ENCODE results near the gene TMEM204. TPM values are rescaled to one million over a fixed set of nuclear protein-coding genes. Genes with fewer than 3 reads are reported as not detected.
"Not testable (repeated sequence)": the region's sequence is repeated elsewhere in the genome, so short reads cannot be mapped to it uniquely, and the experiment has no call there.

The TMEM204 gene
- total RNA-seq, 1 experiment from 2014 or later = not detected

DNA sequence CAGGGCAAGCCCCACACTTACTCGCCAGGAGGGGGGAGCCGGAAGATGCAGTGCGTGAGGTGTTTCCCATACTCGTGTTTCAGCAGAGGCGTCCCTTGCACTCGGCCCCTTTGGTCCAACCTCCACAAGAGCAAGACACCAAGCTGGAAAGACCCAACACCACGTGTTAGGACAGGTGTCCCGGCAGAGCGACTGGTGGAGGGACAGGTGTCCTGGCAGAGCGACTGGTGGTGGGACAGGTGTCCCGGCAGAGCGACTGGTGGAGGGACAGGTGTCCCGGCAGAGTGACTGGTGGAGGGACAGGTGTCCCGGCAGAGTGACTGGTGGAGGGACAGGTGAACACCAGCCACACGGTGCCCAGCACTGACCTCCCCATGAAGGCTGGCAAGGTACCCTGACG is 59.0 kb downstream of the TMEM204 start:
- no peak for DNase-seq (ENCODE audit: low read depth)

DNA sequence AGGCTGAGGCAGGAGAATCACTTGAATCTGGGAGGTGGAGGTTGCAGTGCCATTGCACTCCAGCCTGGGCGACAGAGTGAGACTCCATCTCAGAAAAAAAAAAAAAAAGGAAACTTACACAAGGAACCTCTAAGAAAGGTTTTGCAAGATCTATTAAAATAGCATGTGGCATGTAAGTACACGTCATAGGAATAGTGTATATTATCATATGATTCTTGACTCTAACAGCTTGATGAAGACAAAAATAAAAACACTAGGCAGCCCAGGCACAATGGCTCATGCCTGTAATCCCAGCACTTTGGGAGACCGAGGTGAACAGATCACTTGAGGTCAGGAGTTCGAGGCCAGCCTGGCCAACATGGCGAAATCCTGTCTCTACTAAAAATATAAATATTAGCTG is 62.0 kb downstream of the TMEM204 start:
- not testable (repeated sequence) for DNase-seq (ENCODE audit: low read depth)

GRCh38 chr16:1596516-1596915 is 63.0 kb downstream of the TMEM204 start:
- no peak for DNase-seq (ENCODE audit: low read depth)

DNA sequence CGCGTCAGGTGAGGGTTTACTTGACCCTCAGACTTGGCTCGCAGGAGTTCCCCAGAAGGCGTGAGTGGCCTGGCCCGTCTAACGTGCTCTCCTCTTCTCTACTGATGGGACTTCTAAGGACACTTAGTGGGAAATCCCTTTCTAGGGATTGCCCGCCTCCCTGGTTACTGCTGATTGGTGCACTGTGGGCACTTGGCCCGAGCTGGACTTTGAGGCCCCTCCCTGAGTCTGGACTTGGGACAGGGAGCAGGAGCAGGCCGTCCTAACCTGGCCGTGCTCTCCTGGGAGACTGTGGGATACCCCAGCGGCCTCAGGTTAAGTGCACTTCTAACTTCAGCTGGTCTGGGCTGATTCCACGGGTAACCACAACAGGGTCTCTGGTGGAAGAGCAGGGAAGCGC is 63.7 kb downstream of the TMEM204 start:
- no peak for DNase-seq (ENCODE audit: low read depth)

DNA sequence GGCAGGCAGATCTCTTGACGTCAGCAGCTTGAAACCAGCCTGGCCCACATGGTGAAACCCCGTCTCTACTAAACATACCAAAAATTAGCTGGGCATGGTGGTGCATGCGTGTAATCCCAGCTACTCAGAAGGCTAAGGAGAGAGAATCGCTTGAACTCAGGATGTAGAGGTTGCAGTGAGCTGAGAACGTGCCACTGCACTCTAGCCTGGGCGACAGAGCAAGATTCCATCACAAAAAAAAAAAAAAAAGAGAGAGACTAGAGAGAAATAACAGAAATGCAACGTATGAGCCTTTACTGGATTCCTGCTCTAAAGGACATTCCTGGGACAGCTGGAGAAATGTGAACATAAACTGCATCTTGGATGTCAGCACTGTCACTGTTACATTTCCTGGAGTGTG is 67.6 kb downstream of the TMEM204 start:
- no peak for DNase-seq (ENCODE audit: low read depth)

GRCh38 chr16:1601489-1601888 is 68.0 kb downstream of the TMEM204 start:
- DNase-seq (ENCODE audit: low read depth) = no peak

GRCh38 chr16:1602285-1602684 is 68.8 kb downstream of the TMEM204 start:
- DNase-seq (ENCODE audit: low read depth) = no peak

Other genes with a start within 250 kb of the TMEM204 start
- gene UBE2I, start 224.0 kb upstream of the TMEM204 start, total RNA-seq (2014; rRNA removed; shearing (Covaris generic)) = 37.6 and 69.5 TPM in 2 replicates
- 0.11 and 1.2 TPM in 2 replicates for gene BAIAP3, start 200.0 kb upstream of the TMEM204 start, total RNA-seq (2014; rRNA removed; shearing (Covaris generic))
- 95.5 and 103 TPM in 2 replicates for gene TSR3, start 181.8 kb upstream of the TMEM204 start, total RNA-seq (2014; rRNA removed; shearing (Covaris generic))
- gene GNPTG, start 181.7 kb upstream of the TMEM204 start, total RNA-seq (2014; rRNA removed; shearing (Covaris generic)) = 10.8 and 15.9 TPM in 2 replicates
- 12.1 and 13.7 TPM in 2 replicates for gene UNKL, start 119.0 kb upstream of the TMEM204 start, total RNA-seq (2014; rRNA removed; shearing (Covaris generic))
- 21.7 and 25.8 TPM in 2 replicates for gene UQCC4, start 112.9 kb upstream of the TMEM204 start, total RNA-seq (2014; rRNA removed; shearing (Covaris generic))
- gene PERCC1, start 102.6 kb upstream of the TMEM204 start, total RNA-seq (2014; rRNA removed; shearing (Covaris generic)) = not detected in 2 replicates
- gene CCDC154, start 89.1 kb upstream of the TMEM204 start, total RNA-seq (2014; rRNA removed; shearing (Covaris generic)) = not detected in 2 replicates
- gene CLCN7, start 58.6 kb upstream of the TMEM204 start, total RNA-seq (2014; rRNA removed; shearing (Covaris generic)) = 15.6 and 28.2 TPM in 2 replicates
- not detected in 2 replicates for gene PTX4, start 44.7 kb upstream of the TMEM204 start, total RNA-seq (2014; rRNA removed; shearing (Covaris generic))
- 19.9 and 44.0 TPM in 2 replicates for gene TELO2, start 40.3 kb upstream of the TMEM204 start, total RNA-seq (2014; rRNA removed; shearing (Covaris generic))
- 7.8 and 9.8 TPM in 2 replicates for gene IFT140, start 78.4 kb downstream of the TMEM204 start, total RNA-seq (2014; rRNA removed; shearing (Covaris generic))
- 5.8 and 10.8 TPM in 2 replicates for gene CRAMP1, start 78.7 kb downstream of the TMEM204 start, total RNA-seq (2014; rRNA removed; shearing (Covaris generic))
- gene JPT2, start 144.6 kb downstream of the TMEM204 start, total RNA-seq (2014; rRNA removed; shearing (Covaris generic)) = 75.4 and 121 TPM in 2 replicates
- 8.9 and 17.5 TPM in 2 replicates for gene MAPK8IP3, start 172.5 kb downstream of the TMEM204 start, total RNA-seq (2014; rRNA removed; shearing (Covaris generic))
- gene NME3, start 237.9 kb downstream of the TMEM204 start, total RNA-seq (2014; rRNA removed; shearing (Covaris generic)) = 16.5 and 28.0 TPM in 2 replicates
- 8.6 and 10.1 TPM in 2 replicates for gene EME2, start 239.1 kb downstream of the TMEM204 start, total RNA-seq (2014; rRNA removed; shearing (Covaris generic))
- gene MRPS34, start 239.5 kb downstream of the TMEM204 start, total RNA-seq (2014; rRNA removed; shearing (Covaris generic)) = 153 and 201 TPM in 2 replicates
- 20.2 and 21.7 TPM in 2 replicates for gene SPSB3, start 248.9 kb downstream of the TMEM204 start, total RNA-seq (2014; rRNA removed; shearing (Covaris generic))
- 75.7 and 97.2 TPM in 2 replicates for gene NUBP2, start 249.3 kb downstream of the TMEM204 start, total RNA-seq (2014; rRNA removed; shearing (Covaris generic))

Data from Daoy (cell line).